WI38 (cell line): ENCODE data around the gene RING1.

Experiments used
- H3K4me3 ChIP-seq: 2 replicates; pipeline ENCODE4 v1.5.1; 2011; ENCODE audit warnings: low read depth, mild to moderate bottlenecking, control low read depth, low read length
- CTCF ChIP-seq: IDR thresholded peaks from 2 replicates; pipeline ENCODE4 v1.5.1; 2012; ENCODE audit warnings: low read depth, mild to moderate bottlenecking, control low read depth, low read length

RING1 gene

GRCh38 chr6:33169291-33170175 lies 38.8 kb upstream of the RING1 start:
- H3K4me3 ChIP-seq = no peak overlapping the region

DNA sequence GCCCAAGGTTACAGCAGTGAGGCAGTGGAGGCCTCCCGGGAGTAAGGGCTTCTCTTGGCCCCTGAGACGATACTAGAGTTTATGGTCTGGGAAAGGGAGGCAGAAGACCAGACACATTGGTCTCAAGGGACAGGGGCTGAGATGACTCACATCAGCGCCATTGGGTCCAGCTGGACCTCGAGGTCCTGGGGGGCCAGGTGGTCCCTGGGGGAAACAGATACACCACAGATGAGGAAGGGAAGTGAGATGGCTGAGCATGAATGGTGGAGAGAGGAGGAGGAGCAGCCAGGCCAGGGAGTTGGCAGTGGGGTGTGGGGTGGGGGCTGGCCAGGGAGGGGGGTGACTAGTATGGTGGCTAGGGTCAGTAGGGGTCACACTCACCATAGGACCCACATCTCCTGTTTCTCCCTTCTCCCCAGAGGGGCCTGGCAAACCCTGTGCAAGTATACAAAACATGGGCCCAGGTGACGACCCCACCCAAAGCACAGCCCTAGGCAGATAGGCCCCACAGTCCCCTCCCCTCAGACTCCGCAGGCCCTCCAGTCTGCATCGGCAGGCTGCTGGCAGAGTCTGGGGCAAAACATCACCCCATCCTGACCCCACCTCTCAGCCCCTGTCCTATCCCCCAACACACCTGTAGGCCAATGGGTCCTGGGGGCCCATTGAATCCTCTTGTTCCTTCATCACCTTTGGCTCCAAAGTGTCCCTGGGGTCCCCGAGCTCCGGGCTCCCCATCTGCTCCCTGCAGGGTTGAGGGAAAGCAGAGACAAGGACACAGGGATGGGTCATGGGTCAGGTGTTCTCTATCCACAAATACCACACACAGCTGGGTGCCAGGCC lies 37.9 kb upstream of the RING1 start:
- TF ChIP-seq CTCF = no peak
- no peak overlapping the region for H3K4me3 ChIP-seq

More at GRCh38 chr6:33169291-33170175, 38.8 kb upstream of the RING1 start:
- no peak for TF ChIP-seq CTCF

DNA sequence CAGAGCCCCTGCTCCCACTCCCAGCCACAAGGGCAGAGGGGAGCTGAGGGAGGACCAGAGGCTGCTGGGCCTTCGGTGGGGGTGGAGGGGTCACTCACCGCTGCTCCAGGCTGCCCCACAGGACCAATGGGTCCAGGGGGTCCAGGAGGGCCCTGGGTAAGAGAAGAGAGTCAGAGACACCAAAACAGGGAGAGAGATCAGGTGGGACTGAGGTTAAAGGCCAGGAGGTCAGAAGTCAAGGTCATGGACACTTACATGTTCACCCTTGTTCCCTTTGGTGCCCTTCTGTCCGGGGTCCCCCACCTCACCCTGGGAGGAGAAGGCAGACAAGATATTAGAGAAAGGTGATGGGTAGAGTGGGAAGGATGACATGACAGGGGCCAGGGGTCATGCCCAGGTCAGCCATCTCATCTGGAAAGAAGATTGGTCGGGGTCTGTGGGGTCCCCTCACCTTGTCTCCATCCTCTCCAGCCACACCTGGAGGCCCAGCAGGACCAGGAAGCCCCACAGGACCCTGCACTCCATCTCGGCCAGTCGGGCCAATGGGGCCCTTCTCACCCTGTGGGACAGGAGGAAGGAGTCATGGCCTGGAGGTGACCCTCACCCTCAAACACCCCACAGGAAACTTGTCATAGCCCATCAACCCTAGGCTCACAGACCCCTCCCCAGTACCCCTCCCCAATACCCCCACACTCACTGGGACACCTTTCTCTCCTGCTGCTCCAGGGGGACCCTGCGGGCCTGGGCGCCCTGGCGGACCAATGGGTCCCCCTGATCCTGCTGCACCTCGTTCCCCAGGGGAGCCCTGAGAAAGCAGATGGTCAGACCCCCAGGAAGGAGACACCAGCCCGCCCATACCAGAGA lies 37.1 kb upstream of the RING1 start:
- no peak overlapping the region for H3K4me3 ChIP-seq
- no peak for TF ChIP-seq CTCF

- no peak overlapping the region for H3K4me3 ChIP-seq
- no peak for TF ChIP-seq CTCF
Measured at GRCh38 chr6:33171880-33172687, 36.2 kb upstream of the RING1 start.

- TF ChIP-seq CTCF = peak; percentile 79
- no peak overlapping the region for H3K4me3 ChIP-seq
Measured at GRCh38 chr6:33172688-33173534, 35.4 kb upstream of the RING1 start.
